GM23338 (cell line): ENCODE measurements around the gene OPN4. TPM values are rescaled to one million over a fixed set of nuclear protein-coding genes. Genes with fewer than 3 reads are reported as not detected.

Experiments used
- ATAC-seq: fragments of 200-7000 bp; cut with Tn5 transposase; 3 replicates; pipeline ENCODE4 v1.9.1; 2020
- DNase-seq: peaks from one replicate; pipeline ENCODE4 v3.0.0-alpha.2; 2015; ENCODE audit warnings: low spot score
- H2AFZ ChIP-seq: fragments of 200-600 bp; sonication (generic); 2 replicates; pipeline ENCODE4 v1.8.0; 2016; ENCODE audit warnings: antibody characterized with exemption, mild to moderate bottlenecking, moderate library complexity
- H3F3A ChIP-seq: fragments of 200-600 bp; sonication (generic); replicated peaks from 2 replicates; pipeline ENCODE4 v1.8.0; 2017; ENCODE audit warnings: antibody characterized with exemption, mixed run types, low read depth
- H3K27ac ChIP-seq: fragments of 200-600 bp; sonication (generic); 2 replicates; pipeline ENCODE4 v1.6.1; 2016; ENCODE audit warnings: low read depth
- H3K27me3 ChIP-seq: fragments of 200-600 bp; sonication (generic); 2 replicates; pipeline ENCODE4 v1.8.0; 2016; ENCODE audit warnings: mild to moderate bottlenecking, mixed run types, moderate library complexity; ENCODE audit not compliant: insufficient read depth
- H3K36me3 ChIP-seq: fragments of 200-600 bp; sonication (generic); 2 replicates; pipeline ENCODE4 v1.8.0; 2016; ENCODE audit warnings: mild to moderate bottlenecking; ENCODE audit not compliant: insufficient read depth
- H3K4me1 ChIP-seq: fragments of 200-600 bp; sonication (generic); 2 replicates; pipeline ENCODE4 v1.8.0; 2016; ENCODE audit warnings: mild to moderate bottlenecking, moderate library complexity; ENCODE audit not compliant: insufficient read depth
- H3K4me2 ChIP-seq: fragments of 200-600 bp; sonication (generic); 2 replicates; pipeline ENCODE4 v1.7.1; 2017; ENCODE audit warnings: mixed run types
- H3K4me3 ChIP-seq: fragments of 200-600 bp; sonication (generic); 2 replicates; pipeline ENCODE4 v1.6.1; 2016; ENCODE audit warnings: mixed run types
- H3K79me2 ChIP-seq: fragments of 200-600 bp; sonication (generic); replicated peaks from 2 replicates; pipeline ENCODE4 v1.8.0; 2017; ENCODE audit warnings: mild to moderate bottlenecking; ENCODE audit not compliant: insufficient read depth
- H3K9me2 ChIP-seq: fragments of 200-600 bp; sonication (generic); 2 replicates; pipeline ENCODE4 v1.8.0; 2017; ENCODE audit not compliant: insufficient read depth
- H4K20me1 ChIP-seq: fragments of 200-600 bp; sonication (generic); replicated peaks from 2 replicates; pipeline ENCODE4 v1.8.0; 2017; ENCODE audit warnings: mild to moderate bottlenecking; ENCODE audit not compliant: insufficient read depth
- H3K27ac Mint-ChIP-seq: 2 replicates; pipeline ENCODE4 v1.8.0; 2020; ENCODE audit warnings: inconsistent platforms, mild to moderate bottlenecking, moderate library complexity, mixed read lengths
- H3K27me3 Mint-ChIP-seq: 3 replicates; pipeline ENCODE4 v1.8.0; 2022; ENCODE audit warnings: low read depth, mild to moderate bottlenecking, moderate library complexity, mixed read lengths, inconsistent platforms; ENCODE audit not compliant: insufficient read depth, poor library complexity
- H3K36me3 Mint-ChIP-seq: 3 replicates; pipeline ENCODE4 v1.8.0; 2021; ENCODE audit warnings: low read depth, mild to moderate bottlenecking, inconsistent platforms, moderate library complexity, mixed read lengths
- H3K4me1 Mint-ChIP-seq: 3 replicates; pipeline ENCODE4 v1.8.0; 2020; ENCODE audit warnings: mild to moderate bottlenecking, inconsistent platforms, mixed read lengths
- H3K4me3 Mint-ChIP-seq: 3 replicates; pipeline ENCODE4 v1.8.0; 2021; ENCODE audit warnings: moderate library complexity, mild to moderate bottlenecking, inconsistent platforms, mixed read lengths
- H3K9me3 Mint-ChIP-seq: 3 replicates; pipeline ENCODE4 v1.8.0; 2020; ENCODE audit warnings: moderate library complexity, mild to moderate bottlenecking, inconsistent platforms, mixed read lengths
- CREB1 ChIP-seq: fragments of 250-450 bp; sonication (Bioruptor Pico); IDR thresholded peaks from 2 replicates; pipeline ENCODE4 v1.5.0; 2020; ENCODE audit warnings: low read depth, mild to moderate bottlenecking, moderate library complexity
- EZH2phosphoT487 ChIP-seq: fragments of 200-600 bp; sonication (generic); IDR thresholded peaks from one replicate; pipeline ENCODE4 v1.8.1; 2018; ENCODE audit warnings: antibody characterized with exemption; ENCODE audit not compliant: unreplicated experiment
- JUNB ChIP-seq: IDR thresholded peaks from one replicate; pipeline ENCODE4 v1.6.1; 2016; ENCODE audit warnings: antibody characterized with exemption; ENCODE audit not compliant: unreplicated experiment
- NANOG ChIP-seq: IDR thresholded peaks from 2 replicates; pipeline ENCODE4 v1.6.1; 2016; ENCODE audit warnings: antibody characterized with exemption, borderline replicate concordance
- POLR2AphosphoS5 ChIP-seq: IDR thresholded peaks from 2 replicates; pipeline ENCODE4 v1.6.1; 2016; ENCODE audit warnings: antibody characterized with exemption, low read depth
- ZNF331 ChIP-seq: fragments of 250-450 bp; sonication (Bioruptor Pico); IDR thresholded peaks from 2 replicates; pipeline ENCODE4 v1.5.0; 2020; ENCODE audit warnings: low read depth, mild to moderate bottlenecking, moderate library complexity
- ZNF462 ChIP-seq: fragments of 250-450 bp; sonication (Bioruptor Pico); IDR thresholded peaks from 2 replicates; pipeline ENCODE4 v1.5.0; 2020; ENCODE audit warnings: mild to moderate bottlenecking, moderate library complexity
- polyA plus RNA-seq: library from polyadenylated mRNA; unstranded; fragments of >200 nt; fragmentation: Nextera tagmentation; extraction: Ambion mirVana; gene quantifications from 2 replicates; pipeline ENCODE4 v1.2.1, GENCODE V29; 2016
- total RNA-seq: library from RNA; depleted of rRNA; stranded (reverse); fragments of >200 nt; shearing (Covaris generic); gene quantifications from 2 replicates; pipeline ENCODE4 v1.2.3, GENCODE V29; 2014
- TF ChIP-seq, protein P1 (sequence below): IDR thresholded peaks from 2 replicates; pipeline ENCODE4 v1.6.1; 2016; ENCODE audit warnings: antibody characterized with exemption

OPN4 gene
- total and polyA plus RNA-seq, 2 experiments from 2014 or later, result not detected

- no peak for TF ChIP-seq ZNF462 (CRISPR knock-in tag)
These were observed 10.2 kb downstream of the OPN4 start (continued) for GRCh38 chr10:86664341-86665217.

DNA sequence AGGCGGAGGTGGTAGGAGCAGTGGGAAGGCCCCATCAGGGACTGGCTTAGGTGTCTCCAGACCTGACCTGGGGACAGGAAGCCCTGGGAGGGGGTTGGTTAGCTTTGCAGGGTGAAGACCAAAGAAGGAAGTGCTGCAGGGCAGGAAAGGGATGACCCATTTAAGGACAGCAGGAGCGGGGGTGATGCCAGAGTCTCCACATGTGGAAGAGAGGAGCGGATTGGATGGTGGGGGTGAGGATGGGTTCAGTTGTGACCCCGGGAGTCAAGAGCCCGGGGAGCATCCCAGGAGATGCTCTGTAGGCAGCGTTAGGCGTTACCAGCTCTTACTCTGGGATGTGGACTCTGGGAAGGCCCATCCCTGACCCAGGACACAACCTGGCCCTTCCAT lies 10.9 kb downstream of the OPN4 start:
- H3K9me3 Mint-ChIP-seq, result no peaks in the 10 kb centered on the region
- no peak overlapping the region for H3K4me3 ChIP-seq
- H3F3A ChIP-seq, result no peaks in the 10 kb centered on the region
- H3K79me2 ChIP-seq, result no peaks in the 10 kb centered on the region
- no peak overlapping the region for H3K4me2 ChIP-seq
- H4K20me1 ChIP-seq, result no peaks in the 10 kb centered on the region
- no peak overlapping the region for H3K27ac Mint-ChIP-seq
- H3K4me1 Mint-ChIP-seq, result peaks cover 21% of the 10 kb centered on the region
- no peaks in the 10 kb centered on the region for H3K27me3 ChIP-seq
- H3K27me3 Mint-ChIP-seq, result peaks cover 9% of the 10 kb centered on the region
- H3K36me3 ChIP-seq, result no peaks in the 10 kb centered on the region
- DNase-seq (no peak), ATAC-seq (no peak)
- no peak overlapping the region for H3K4me3 Mint-ChIP-seq
- no peaks in the 10 kb centered on the region for H3K36me3 Mint-ChIP-seq
- H3K4me1 ChIP-seq, result no peaks in the 10 kb centered on the region
- no peak overlapping the region for H3K27ac ChIP-seq
- 0 out of 2 replicates have a peak overlapping the region, but pooled peaks have one; percentile 28 for H2AFZ ChIP-seq
- no peaks in the 10 kb centered on the region for H3K9me2 ChIP-seq
- TF ChIP-seq JUNB (no peak), CREB1 (CRISPR knock-in tag) (no peak), NANOG (no peak), EZH2phosphoT487 (no peak), ZNF462 (CRISPR knock-in tag) (no peak), POLR2AphosphoS5 (no peak), ZNF331 (CRISPR knock-in tag) (no peak)
- TF ChIP-seq, protein P1, sequence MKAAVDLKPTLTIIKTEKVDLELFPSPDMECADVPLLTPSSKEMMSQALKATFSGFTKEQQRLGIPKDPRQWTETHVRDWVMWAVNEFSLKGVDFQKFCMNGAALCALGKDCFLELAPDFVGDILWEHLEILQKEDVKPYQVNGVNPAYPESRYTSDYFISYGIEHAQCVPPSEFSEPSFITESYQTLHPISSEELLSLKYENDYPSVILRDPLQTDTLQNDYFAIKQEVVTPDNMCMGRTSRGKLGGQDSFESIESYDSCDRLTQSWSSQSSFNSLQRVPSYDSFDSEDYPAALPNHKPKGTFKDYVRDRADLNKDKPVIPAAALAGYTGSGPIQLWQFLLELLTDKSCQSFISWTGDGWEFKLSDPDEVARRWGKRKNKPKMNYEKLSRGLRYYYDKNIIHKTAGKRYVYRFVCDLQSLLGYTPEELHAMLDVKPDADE, result no peak
